HG03039 (cell line): ENCODE measurements around the gene PLK2.

Experiments used
- ATAC-seq: cut with Tn5 transposase; IDR thresholded peaks from one replicate; pipeline ENCODE4 v1.9.1; 2021; ENCODE audit warnings: mild to moderate bottlenecking, moderate library complexity; ENCODE audit not compliant: unreplicated experiment

Gene PLK2

GRCh38 chr5:58451732-58452565 lies 7.9 kb downstream of the PLK2 start:
- ATAC-seq, result no peak

DNA sequence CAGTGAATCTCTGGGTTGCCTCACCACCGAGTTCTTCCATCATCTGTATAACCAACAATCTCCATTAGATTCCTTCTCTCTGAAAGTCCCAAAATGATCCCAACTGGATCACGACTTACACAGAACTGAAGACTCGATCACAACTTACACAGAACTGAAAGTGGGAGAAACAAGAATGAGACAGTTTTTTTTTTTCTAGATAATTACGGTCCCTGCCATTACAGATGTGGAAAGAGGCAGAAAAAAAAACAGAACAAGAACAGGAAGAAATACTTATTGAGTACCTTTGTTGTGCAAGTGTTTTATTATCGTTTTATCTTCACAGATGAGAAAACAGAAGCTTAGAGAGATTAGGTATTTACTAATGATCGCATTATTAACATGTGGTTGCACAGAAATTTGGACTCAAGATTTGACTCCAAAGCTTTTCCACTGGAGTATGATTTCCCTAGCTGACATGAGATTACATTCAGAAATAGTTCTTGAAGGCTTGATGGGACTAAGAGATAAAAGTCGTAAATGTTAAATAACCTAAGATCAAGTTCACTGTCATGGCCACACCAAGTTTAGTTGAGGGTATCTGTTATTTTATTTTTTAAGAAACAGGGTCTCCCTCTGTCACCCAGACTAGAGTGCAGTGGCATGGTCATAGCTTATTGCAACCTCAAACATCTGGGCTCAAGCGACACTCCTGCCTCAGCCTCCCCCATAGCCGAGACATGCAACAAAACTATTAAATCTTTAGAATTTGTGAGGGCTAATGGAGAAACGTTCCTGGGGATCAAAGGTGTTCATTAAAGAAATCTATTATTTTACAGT lies 8.9 kb downstream of the PLK2 start:
- ATAC-seq, result no peak

GRCh38 chr5:58450018-58450417 lies 9.9 kb downstream of the PLK2 start:
- no peak for ATAC-seq

DNA sequence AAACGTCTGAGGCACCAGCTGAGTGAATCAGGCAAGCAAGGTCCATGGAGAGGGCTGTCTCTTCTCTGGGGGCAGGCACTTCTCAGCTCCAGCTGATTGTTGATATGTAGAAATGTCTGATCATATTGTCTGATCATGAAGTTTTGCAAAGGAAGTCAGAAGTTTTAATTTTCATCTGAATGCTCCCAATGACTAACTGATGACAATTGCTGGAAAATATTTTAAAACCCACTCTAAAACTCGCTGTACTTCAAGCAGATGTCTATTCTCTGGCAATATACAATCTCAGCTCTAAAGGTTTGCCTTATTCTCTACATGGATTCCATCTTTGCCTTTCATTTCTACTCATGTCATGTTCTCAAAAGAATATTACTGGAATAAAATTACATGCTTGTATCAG lies 12.7 kb downstream of the PLK2 start:
- no peak for ATAC-seq

- no peak for ATAC-seq
Observed at GRCh38 chr5:58446024-58446423, 13.9 kb downstream of the PLK2 start.

DNA sequence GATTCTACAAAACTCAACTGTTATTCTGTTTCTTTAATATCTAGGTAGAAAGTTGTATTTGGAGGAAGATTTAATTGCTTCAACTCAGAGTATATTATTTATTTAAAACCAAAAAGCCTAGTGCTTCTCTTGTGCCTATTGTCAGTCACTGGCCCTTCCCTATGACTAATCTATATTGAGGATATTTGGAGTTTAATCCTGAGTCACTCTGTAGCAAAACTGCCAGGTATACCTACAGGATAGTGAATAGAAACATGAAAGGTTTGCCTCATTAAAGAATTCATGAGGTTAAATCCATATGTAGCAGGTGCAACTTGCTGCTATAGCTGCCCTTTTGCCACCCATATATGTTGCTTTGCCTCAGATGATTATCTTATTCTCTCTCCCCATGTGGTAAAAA lies 15.1 kb downstream of the PLK2 start:
- ATAC-seq, result no peak

DNA sequence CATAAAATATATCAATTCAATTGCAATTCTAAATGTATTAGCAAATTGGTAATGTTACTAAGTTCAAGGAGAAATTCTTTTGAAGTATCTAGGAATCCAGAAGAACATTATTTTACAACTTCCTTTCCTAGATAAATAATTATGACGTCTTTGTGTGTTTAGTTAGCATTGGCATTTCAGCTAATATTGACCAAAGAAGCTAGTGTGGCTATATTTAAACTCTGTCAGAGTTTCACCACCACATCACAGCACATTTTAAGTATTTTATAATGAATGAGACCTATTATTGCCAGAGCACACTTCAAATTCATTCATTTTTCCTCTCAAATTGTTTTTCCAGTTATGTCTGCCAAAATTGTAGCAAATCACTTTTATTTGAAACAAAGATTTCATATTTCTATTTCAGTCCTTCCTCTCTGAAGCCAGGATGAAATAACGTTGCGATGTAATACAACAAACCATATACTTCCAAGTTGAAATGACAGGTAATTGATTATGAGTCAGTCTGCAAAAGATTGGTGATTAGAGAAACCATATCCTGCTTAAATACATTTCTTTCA lies 18.9 kb downstream of the PLK2 start:
- ATAC-seq, result no peak

- no peak for ATAC-seq
Observed at GRCh38 chr5:58439094-58439644, 20.7 kb downstream of the PLK2 start.

- ATAC-seq, result no peak
Observed at GRCh38 chr5:58437661-58438060, 22.2 kb downstream of the PLK2 start.

GRCh38 chr5:58431832-58432231 lies 28.1 kb downstream of the PLK2 start:
- ATAC-seq, result no peak

DNA sequence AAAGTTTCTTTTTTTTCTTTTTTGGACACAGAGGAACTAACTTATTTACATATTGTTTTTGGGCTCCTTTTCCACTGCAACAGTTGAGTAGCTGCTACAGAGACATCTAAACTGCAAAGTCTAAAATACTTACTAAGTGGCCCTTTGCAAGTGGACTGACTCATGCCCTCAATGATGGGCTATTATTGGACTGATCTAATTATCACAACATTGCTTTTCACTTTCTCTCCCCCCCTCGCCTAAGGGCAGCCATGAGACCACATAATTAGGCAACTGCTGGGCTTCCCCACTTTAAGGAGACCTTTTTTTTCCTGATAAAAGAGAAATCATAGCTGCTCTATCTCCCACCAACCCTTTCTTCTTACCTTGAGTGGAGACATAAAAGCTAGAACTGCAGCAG lies 47.0 kb downstream of the PLK2 start:
- no peak for ATAC-seq

DNA sequence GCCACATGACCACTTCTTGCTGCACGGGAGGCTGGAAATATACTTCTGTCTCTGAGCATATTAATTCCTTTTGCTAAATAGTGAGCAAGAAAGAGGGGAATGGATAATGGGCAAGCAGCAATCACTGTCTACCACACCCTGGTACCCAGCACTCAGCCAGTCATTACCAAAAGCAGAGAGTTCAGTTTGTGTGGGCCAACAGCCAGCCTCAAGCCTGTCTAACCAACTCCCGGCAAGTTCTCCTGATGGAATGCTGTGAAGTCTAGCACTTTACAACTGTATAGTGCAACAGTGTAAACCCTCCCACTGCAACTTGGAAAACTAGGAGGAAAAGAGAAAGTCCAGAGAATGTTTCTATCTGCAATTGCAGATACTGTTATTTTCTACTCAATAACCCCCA lies 47.8 kb downstream of the PLK2 start:
- no peak for ATAC-seq

GRCh38 chr5:58411372-58411771 lies 48.5 kb downstream of the PLK2 start:
- ATAC-seq, result no peak

DNA sequence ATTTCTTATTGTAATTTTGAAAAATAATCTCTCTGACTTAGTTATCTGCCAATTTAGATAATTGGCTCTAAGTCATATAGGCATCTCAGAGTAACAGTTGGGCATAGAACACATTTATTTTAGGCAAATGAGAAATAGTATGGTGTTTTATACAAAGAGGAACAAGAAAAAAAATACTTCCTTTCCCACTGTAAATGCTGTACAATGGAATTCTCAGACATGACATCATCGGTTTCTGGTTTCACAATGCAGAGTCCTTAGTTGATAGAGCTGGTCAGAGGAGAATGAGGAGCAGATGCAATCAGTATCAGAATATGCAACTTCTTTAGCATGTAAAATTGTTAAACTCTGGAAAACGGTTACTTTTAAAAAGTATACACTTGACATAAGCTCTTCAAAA lies 49.4 kb downstream of the PLK2 start:
- no peak for ATAC-seq

DNA sequence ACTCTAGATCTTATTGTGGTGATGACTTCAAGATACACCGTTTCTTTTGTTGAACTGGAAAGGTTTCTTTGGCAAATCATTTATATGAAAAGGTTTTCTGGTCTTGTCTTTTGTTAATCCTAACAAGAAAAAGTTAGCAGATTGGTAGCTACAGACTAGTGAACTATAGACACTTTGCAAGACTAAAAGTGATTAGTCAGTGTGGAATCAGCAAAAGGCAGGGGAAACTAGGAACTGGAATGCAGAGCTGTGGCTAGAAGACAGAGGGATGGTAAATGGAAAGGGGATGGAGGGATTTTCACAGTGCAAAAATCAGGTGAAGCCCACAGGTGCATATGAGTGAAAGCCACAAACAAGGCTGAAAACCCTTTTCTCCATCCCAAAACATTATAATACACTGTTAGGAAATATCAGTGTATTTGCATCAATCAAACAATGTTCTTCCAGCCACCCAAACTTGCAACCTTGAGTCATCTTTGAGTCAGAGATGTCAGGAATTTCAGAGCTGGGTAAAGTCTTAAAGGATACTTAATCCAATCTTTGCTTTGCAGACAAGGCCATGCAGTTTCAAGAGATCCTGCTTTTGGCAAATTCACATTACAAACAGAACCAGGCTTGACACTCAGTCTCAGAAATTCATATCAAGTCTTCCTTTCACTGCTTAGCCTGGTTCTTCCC lies 52.7 kb downstream of the PLK2 start:
- no peak for ATAC-seq

DNA sequence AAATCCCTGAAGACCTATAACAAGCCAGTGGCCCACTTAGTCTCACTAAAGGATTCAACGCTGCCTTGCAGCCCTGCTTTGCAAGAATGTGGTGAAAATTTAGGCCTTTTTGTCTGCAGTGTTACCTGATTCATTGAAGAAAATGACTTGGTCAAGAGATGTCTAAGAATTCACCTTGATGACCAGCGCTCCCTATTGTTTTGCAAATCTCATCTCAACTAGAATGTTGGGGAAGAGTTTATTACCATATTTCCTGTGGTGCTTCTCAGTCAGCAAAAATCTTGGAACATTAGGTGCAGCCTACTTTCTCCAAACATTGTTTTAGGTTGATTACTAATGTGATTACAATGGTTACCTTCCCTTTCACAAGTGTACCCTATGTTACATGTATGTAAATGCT lies 53.5 kb downstream of the PLK2 start:
- no peak for ATAC-seq

DNA sequence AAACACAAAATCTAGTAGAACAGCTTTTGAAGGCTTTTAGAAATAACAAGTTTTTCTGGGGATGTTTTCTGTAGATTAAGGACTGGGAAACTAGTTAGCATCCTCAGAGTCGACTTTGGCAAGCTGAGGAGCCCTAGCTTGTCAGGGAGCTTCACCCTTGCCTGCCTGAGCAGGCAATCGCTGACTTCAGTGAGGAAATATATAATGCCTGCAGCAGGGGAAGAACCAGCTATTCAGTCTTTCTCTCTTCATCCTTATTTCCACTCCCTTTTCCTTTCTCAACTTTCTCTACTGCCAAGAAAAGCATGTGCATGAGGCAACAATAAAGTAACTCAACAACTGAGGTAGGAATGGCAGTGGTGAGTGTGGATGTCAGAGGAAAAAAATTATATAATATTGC lies 54.7 kb downstream of the PLK2 start:
- no peak for ATAC-seq

- no peak for ATAC-seq
Observed at GRCh38 chr5:58404734-58405133, 55.2 kb downstream of the PLK2 start.
